Loucy (cell line): ENCODE measurements around the gene PCDHGB1.

Experiments
- H2AFZ ChIP-seq: fragments of 200-600 bp; sonication (generic); 2 replicates; pipeline ENCODE4 v1.6.0; 2016; ENCODE audit warnings: antibody characterized with exemption, mild to moderate bottlenecking, low read length, moderate library complexity
- H3F3A ChIP-seq: fragments of 200-600 bp; 2 replicates; pipeline ENCODE4 v1.6.0; 2016; ENCODE audit warnings: antibody characterized with exemption, low read depth, mild to moderate bottlenecking
- H3K27me3 ChIP-seq: fragments of 200-600 bp; sonication (generic); 2 replicates; pipeline ENCODE4 v1.6.1; 2014; ENCODE audit warnings: low read length, mild to moderate bottlenecking; ENCODE audit not compliant: insufficient read depth, poor library complexity, severe bottlenecking
- H3K36me3 ChIP-seq: fragments of 200-600 bp; sonication (generic); 2 replicates; pipeline ENCODE4 v1.6.1; 2016; ENCODE audit warnings: low read length; ENCODE audit not compliant: insufficient read depth
- H3K4me1 ChIP-seq: fragments of 200-600 bp; sonication (generic); 2 replicates; pipeline ENCODE4 v1.5.1; 2014; ENCODE audit warnings: low read length, mild to moderate bottlenecking; ENCODE audit not compliant: insufficient read depth, poor library complexity, severe bottlenecking
- H3K4me2 ChIP-seq: fragments of 200-600 bp; sonication (generic); 2 replicates; pipeline ENCODE4 v1.6.0; 2014; ENCODE audit warnings: antibody characterized with exemption, low read length, low read depth, mild to moderate bottlenecking; ENCODE audit not compliant: poor library complexity, severe bottlenecking
- H3K4me3 ChIP-seq: fragments of 200-600 bp; sonication (generic); 2 replicates; pipeline ENCODE4 v1.5.1; 2014; ENCODE audit warnings: low read length, mild to moderate bottlenecking, mixed read lengths; ENCODE audit not compliant: poor library complexity, severe bottlenecking
- H3K79me2 ChIP-seq: fragments of 200-600 bp; sonication (generic); 2 replicates; pipeline ENCODE4 v1.6.1; 2014; ENCODE audit warnings: low read length; ENCODE audit not compliant: insufficient read depth
- H3K9ac ChIP-seq: fragments of 200-600 bp; sonication (generic); 2 replicates; pipeline ENCODE4 v1.6.0; 2014; ENCODE audit warnings: mild to moderate bottlenecking, low read depth, low read length, moderate library complexity; ENCODE audit not compliant: poor library complexity, severe bottlenecking
- H3K9me2 ChIP-seq: fragments of 200-600 bp; sonication (generic); replicated peaks from 2 replicates; pipeline ENCODE4 v1.6.1; 2016; ENCODE audit warnings: low read depth, low read length, mixed read lengths
- H3K9me3 ChIP-seq: fragments of 200-600 bp; sonication (generic); 2 replicates; pipeline ENCODE4 v1.6.1; 2014; ENCODE audit warnings: mild to moderate bottlenecking, antibody characterized with exemption, low read length, low read depth; ENCODE audit not compliant: insufficient read depth
- H4K20me1 ChIP-seq: fragments of 200-600 bp; sonication (generic); 2 replicates; pipeline ENCODE4 v1.6.0; 2014; ENCODE audit warnings: antibody characterized with exemption, low read length, mild to moderate bottlenecking; ENCODE audit not compliant: insufficient read depth, poor library complexity, severe bottlenecking
- CTCF ChIP-seq: fragments of 200-600 bp; sonication (generic); conservative IDR thresholded peaks from 2 replicates; pipeline ENCODE4 v1.5.1; 2014; ENCODE audit warnings: mild to moderate bottlenecking, antibody characterized with exemption, low read length
- EZH2phosphoT487 ChIP-seq: fragments of 200-600 bp; IDR thresholded peaks from 2 replicates; pipeline ENCODE4 v1.6.1; 2018; ENCODE audit warnings: antibody characterized with exemption, mild to moderate bottlenecking, moderate library complexity, borderline replicate concordance

Gene PCDHGB1

GRCh38 chr5:141398608-141399007, 48.7 kb downstream of the PCDHGB1 start:
- Histone ChIP-seq H4K20me1 (no peaks in the 10 kb centered on the region), H3K4me3 (no peak overlapping the region), H3K79me2 (no peaks in the 10 kb centered on the region), H2AFZ (no peak overlapping the region), H3F3A (no peaks in the 10 kb centered on the region), H3K27me3 (no peaks in the 10 kb centered on the region), H3K9me3 (no peaks in the 10 kb centered on the region), H3K36me3 (no peaks in the 10 kb centered on the region), H3K4me2 (no peak overlapping the region), H3K9me2 (no peaks in the 10 kb centered on the region), H3K9ac (no peak overlapping the region), H3K4me1 (no peaks in the 10 kb centered on the region)
- TF ChIP-seq CTCF (no peak), EZH2phosphoT487 (no peak)

GRCh38 chr5:141399555-141400258, 49.8 kb downstream of the PCDHGB1 start:
- Histone ChIP-seq H3K4me3 (no peak overlapping the region), H3K9me3 (no peaks in the 10 kb centered on the region), H3K4me1 (no peaks in the 10 kb centered on the region), H3F3A (no peaks in the 10 kb centered on the region), H3K9ac (no peak overlapping the region), H2AFZ (no peak overlapping the region), H3K27me3 (no peaks in the 10 kb centered on the region), H3K36me3 (no peaks in the 10 kb centered on the region), H3K79me2 (no peaks in the 10 kb centered on the region), H3K9me2 (no peaks in the 10 kb centered on the region), H4K20me1 (no peaks in the 10 kb centered on the region), H3K4me2 (no peak overlapping the region)
- no peak for TF ChIP-seq CTCF
- TF ChIP-seq EZH2phosphoT487: no peak
